ENCODE measurements around the gene PBX4.

PBX4 gene

GRCh38 chr19:19661675-19662251, 43.3 kb upstream of the PBX4 start:
- peak; percentile 81 for DNase-seq (ENCODE audit: low read depth)
- H3K4me3 ChIP-seq (ENCODE audit: low read depth, low read length) = peak overlapping the region; percentile 93
- TF ChIP-seq MAX (IDR thresholded peaks at IDR 0.05; ENCODE audit: low read depth, low read length) = no peak
- TF ChIP-seq POLR2A (IDR thresholded peaks at IDR 0.05; ENCODE audit: extremely low read depth, insufficient read length) = no peak
- TF ChIP-seq MYC (IDR thresholded peaks at IDR 0.05; ENCODE audit: low read depth, low read length) = no peak

GRCh38 chr19:19661141-19661674, 42.7 kb upstream of the PBX4 start:
- TF ChIP-seq MYC (IDR thresholded peaks at IDR 0.05; ENCODE audit: low read depth, low read length) = no peak
- no peak for TF ChIP-seq POLR2A (IDR thresholded peaks at IDR 0.05; ENCODE audit: extremely low read depth, insufficient read length)
- no peak for TF ChIP-seq CTCF (IDR thresholded peaks at IDR 0.05; ENCODE audit: low read depth, low read length)
- TF ChIP-seq MAX (IDR thresholded peaks at IDR 0.05; ENCODE audit: low read depth, low read length) = no peak
- DNase-seq (ENCODE audit: low read depth) = no peak
- peak overlapping the region; percentile 93 for H3K4me3 ChIP-seq (ENCODE audit: low read depth, low read length)

GRCh38 chr19:19659646-19660245, 41.3 kb upstream of the PBX4 start:
- no peak overlapping the region for H3K4me3 ChIP-seq (ENCODE audit: low read depth, low read length)
- TF ChIP-seq POLR2A (IDR thresholded peaks at IDR 0.05; ENCODE audit: extremely low read depth, insufficient read length) (no peak), MYC (IDR thresholded peaks at IDR 0.05; ENCODE audit: low read depth, low read length) (no peak), MAX (IDR thresholded peaks at IDR 0.05; ENCODE audit: low read depth, low read length) (no peak), CTCF (IDR thresholded peaks at IDR 0.05; ENCODE audit: low read depth, low read length) (no peak)
- DNase-seq (ENCODE audit: low read depth) = no peak

GRCh38 chr19:19657397-19657783, 38.9 kb upstream of the PBX4 start:
- no peak for TF ChIP-seq MAX (IDR thresholded peaks at IDR 0.05; ENCODE audit: low read depth, low read length)
- TF ChIP-seq CTCF (IDR thresholded peaks at IDR 0.05; ENCODE audit: low read depth, low read length) = no peak
- no peak for TF ChIP-seq POLR2A (IDR thresholded peaks at IDR 0.05; ENCODE audit: extremely low read depth, insufficient read length)
- TF ChIP-seq MYC (IDR thresholded peaks at IDR 0.05; ENCODE audit: low read depth, low read length) = no peak
- no peak overlapping the region for H3K4me3 ChIP-seq (ENCODE audit: low read depth, low read length)
- DNase-seq (ENCODE audit: low read depth) = no peak

GRCh38 chr19:19656451-19657396, 38.2 kb upstream of the PBX4 start:
- H3K4me3 ChIP-seq (ENCODE audit: low read depth, low read length) = no peak overlapping the region
- TF ChIP-seq MYC (IDR thresholded peaks at IDR 0.05; ENCODE audit: low read depth, low read length) (no peak), CTCF (IDR thresholded peaks at IDR 0.05; ENCODE audit: low read depth, low read length) (no peak), POLR2A (IDR thresholded peaks at IDR 0.05; ENCODE audit: extremely low read depth, insufficient read length) (no peak), MAX (IDR thresholded peaks at IDR 0.05; ENCODE audit: low read depth, low read length) (no peak)
- no peak for DNase-seq (ENCODE audit: low read depth)

All from NB4 (cell line).